Sigmoid colon (tissue), 7 donors: ENCODE measurements around the gene ARHGEF10L. TPM values are rescaled to one million over a fixed set of nuclear protein-coding genes. Genes with fewer than 3 reads are reported as not detected.

Source experiments
- DNase-seq: peaks from one replicate; pipeline ENCODE4 v3.0.0-alpha.2; 2019
- H3K27ac ChIP-seq, 4 donors: fragments of 200-600 bp; sonication (generic); one replicate each; pipeline ENCODE4 v1.5.1; 2016 to 2019; ENCODE audit warnings: mild to moderate bottlenecking in 1 of 4
- H3K27me3 ChIP-seq, 3 donors: fragments of 200-600 bp; sonication (generic); one replicate each; pipeline ENCODE4 v1.5.1; 2019; ENCODE audit warnings: mild to moderate bottlenecking in 1 of 3
- H3K36me3 ChIP-seq, 4 donors: fragments of 200-600 bp; sonication (generic); one replicate each; pipeline ENCODE4 v1.5.1; 2016 to 2019
- H3K4me1 ChIP-seq, 4 donors: fragments of 200-600 bp; sonication (generic); one replicate each; pipeline ENCODE4 v1.5.1; 2017 to 2019
- H3K4me3 ChIP-seq, 4 donors: fragments of 200-600 bp; sonication (generic); one replicate each; pipeline ENCODE4 v1.5.1; 2017 to 2019; ENCODE audit warnings: mild to moderate bottlenecking in 2 of 4, moderate library complexity in 1 of 4
- H3K9me3 ChIP-seq, 4 donors: fragments of 200-600 bp in 3 of 4; sonication (generic) in 3 of 4; one replicate each; pipeline versions ENCODE4 v1.5.1 to v1.6.1; 2013 to 2019
- EP300 ChIP-seq, 4 donors: sonication (generic); formaldehyde crosslinking; IDR thresholded peaks; one replicate each; pipeline ENCODE4 v1.6.1; 2017; ENCODE audit warnings: antibody characterized with exemption in 4 of 4
- POLR2A ChIP-seq, 2 donors: fragments of 450-650 bp; IDR thresholded peaks; one replicate each; pipeline ENCODE4 v1.6.1; 2016; ENCODE audit warnings: antibody characterized with exemption in 2 of 2, mild to moderate bottlenecking in 2 of 2, moderate library complexity in 2 of 2
- POLR2AphosphoS5 ChIP-seq, 4 donors: sonication (generic); formaldehyde crosslinking; IDR thresholded peaks; one replicate each; pipeline ENCODE4 v1.6.1; 2017; ENCODE audit warnings: antibody characterized with exemption in 4 of 4
- WGBS, 2 donors: extraction: QIAGEN DNeasy Blood & Tissue Kit; methylation state at CpG; one replicate each; pipeline ENCODE4 v1.1.7; 2013; 5-methylcytosine and 5-hydroxymethylcytosine counted together
- intact Hi-C: fragments of 100-400 bp; cut with DNase I; formaldehyde crosslinking; loops from one replicate; pipeline ENCODE4 v1.15.1; 2023
- polyA plus RNA-seq, 3 donors: library from polyadenylated mRNA; stranded (reverse); fragments of 200-250 nt; gene quantifications; one replicate each; pipeline ENCODE4 v1.2.3, GENCODE V29; 2013
- total RNA-seq, 4 donors: library from RNA; depleted of rRNA; stranded (reverse); fragments of >200 nt; gene quantifications; one replicate each; pipeline ENCODE4 v1.1.0, GENCODE V29; 2016
- TF ChIP-seq, protein P1 (sequence below), 4 experiments: fragments of 450-650 bp in 3 of 4; fragments of 200-600 bp in 1 of 4; IDR thresholded peaks; one replicate each; pipeline ENCODE4 v1.5.1; 2016 to 2019; ENCODE audit warnings: antibody characterized with exemption in 4 of 4, mild to moderate bottlenecking in 3 of 4, moderate library complexity in 2 of 4
- donor health status: healthy with polysubstance abuse.
- donor health status: Bipolar disorder and iron deficiency.
- donor health status: healthy.

ARHGEF10L gene
- total and polyA plus RNA-seq, 7 donors = 25.0 to 76.2 (median 33.0) TPM

- H3K36me3 ChIP-seq = peaks cover 0 to 15% (median 6%) of the 10 kb centered on the region in 4 donors
- H3K9me3 ChIP-seq = no peaks in the 10 kb centered on the region
- H3K4me1 ChIP-seq = peaks cover 0 to 29% (median 13%) of the 10 kb centered on the region in 4 donors
- H3K4me3 ChIP-seq = no peak overlapping the region
- DNase-seq = no peak
- TF ChIP-seq, protein P1, sequence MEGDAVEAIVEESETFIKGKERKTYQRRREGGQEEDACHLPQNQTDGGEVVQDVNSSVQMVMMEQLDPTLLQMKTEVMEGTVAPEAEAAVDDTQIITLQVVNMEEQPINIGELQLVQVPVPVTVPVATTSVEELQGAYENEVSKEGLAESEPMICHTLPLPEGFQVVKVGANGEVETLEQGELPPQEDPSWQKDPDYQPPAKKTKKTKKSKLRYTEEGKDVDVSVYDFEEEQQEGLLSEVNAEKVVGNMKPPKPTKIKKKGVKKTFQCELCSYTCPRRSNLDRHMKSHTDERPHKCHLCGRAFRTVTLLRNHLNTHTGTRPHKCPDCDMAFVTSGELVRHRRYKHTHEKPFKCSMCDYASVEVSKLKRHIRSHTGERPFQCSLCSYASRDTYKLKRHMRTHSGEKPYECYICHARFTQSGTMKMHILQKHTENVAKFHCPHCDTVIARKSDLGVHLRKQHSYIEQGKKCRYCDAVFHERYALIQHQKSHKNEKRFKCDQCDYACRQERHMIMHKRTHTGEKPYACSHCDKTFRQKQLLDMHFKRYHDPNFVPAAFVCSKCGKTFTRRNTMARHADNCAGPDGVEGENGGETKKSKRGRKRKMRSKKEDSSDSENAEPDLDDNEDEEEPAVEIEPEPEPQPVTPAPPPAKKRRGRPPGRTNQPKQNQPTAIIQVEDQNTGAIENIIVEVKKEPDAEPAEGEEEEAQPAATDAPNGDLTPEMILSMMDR (IDR thresholded peaks at IDR 0.05) = no peak
- TF ChIP-seq EP300 (IDR thresholded peaks at IDR 0.05) (no peak), POLR2A (IDR thresholded peaks at IDR 0.05) (no peak), POLR2AphosphoS5 (IDR thresholded peaks at IDR 0.05) (no peak)
- intact Hi-C loops = no loop called here
- 14 to 58% methylated on average over 19 of the region's 19 CpGs for WGBS, 2 donors
- peak overlapping the region in 2 of 4 donors; percentile 41 to 51 for H3K27ac ChIP-seq
- H3K27me3 ChIP-seq = no peaks in the 10 kb centered on the region
These were observed 57.4 kb downstream of the ARHGEF10L start for GRCh38 chr1:17596651-17597509.

DNA sequence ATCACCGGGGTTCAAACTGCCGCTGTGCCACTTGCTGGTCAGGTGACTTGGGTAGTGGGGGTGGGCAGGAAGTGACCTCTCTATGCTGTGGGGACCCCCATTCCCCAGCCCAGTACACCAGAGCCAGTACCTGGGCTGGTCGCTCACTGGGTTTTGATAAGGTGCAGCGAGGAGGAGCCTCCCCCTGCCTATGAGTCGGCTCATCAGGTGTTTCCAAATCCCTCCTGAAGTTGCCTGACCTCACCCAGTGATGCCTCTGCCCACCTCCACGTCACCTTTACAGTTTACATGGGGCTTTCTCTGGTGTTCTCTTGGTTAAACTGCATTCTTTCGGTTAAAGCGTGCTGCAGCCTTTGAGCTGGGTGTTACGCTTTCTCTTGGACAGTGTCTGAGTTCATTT lies 58.2 kb downstream of the ARHGEF10L start:
- Histone ChIP-seq H3K9me3 (no peaks in the 10 kb centered on the region), H3K27ac (peak overlapping the region in 1 of 4 donors; percentile 27), H3K36me3 (peaks cover 0 to 12% (median 7%) of the 10 kb centered on the region in 4 donors), H3K4me1 (peaks cover 0 to 29% (median 14%) of the 10 kb centered on the region in 4 donors), H3K4me3 (no peak overlapping the region), H3K27me3 (no peaks in the 10 kb centered on the region)
- WGBS, 2 donors = 17 to 68% methylated on average over 9 of the region's 9 CpGs
- TF ChIP-seq EP300 (IDR thresholded peaks at IDR 0.05) (no peak), POLR2A (IDR thresholded peaks at IDR 0.05) (no peak), POLR2AphosphoS5 (IDR thresholded peaks at IDR 0.05) (no peak)
- TF ChIP-seq, protein P1 (IDR thresholded peaks at IDR 0.05) = no peak
- intact Hi-C loops = no loop called here
- no peak for DNase-seq

DNA sequence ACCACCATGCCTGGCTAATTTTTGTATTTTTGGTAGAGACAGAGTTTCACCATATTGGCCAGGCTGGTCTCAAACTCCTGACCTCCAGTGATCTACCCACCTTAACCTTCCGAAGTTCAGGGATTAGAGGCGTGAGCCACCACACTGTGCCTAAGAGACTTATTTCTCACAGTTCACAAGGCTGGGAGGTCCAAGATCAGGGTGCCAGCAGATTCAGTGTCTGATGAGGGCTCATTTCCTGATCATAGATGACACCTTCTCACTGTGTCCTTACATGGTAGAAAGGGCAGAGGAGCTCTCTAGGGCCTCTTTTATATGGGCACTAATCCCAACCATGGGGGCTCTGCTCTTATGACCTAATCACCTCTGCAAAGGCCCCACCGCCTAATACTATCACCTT lies 58.8 kb downstream of the ARHGEF10L start:
- no peak for DNase-seq
- Histone ChIP-seq H3K9me3 (no peaks in the 10 kb centered on the region), H3K36me3 (peaks cover 0 to 8% (median 5%) of the 10 kb centered on the region in 4 donors), H3K4me3 (no peak overlapping the region), H3K27me3 (no peaks in the 10 kb centered on the region), H3K4me1 (peaks cover 0 to 29% (median 16%) of the 10 kb centered on the region in 4 donors), H3K27ac (peak overlapping the region in 1 of 4 donors; percentile 27)
- TF ChIP-seq, protein P1 (IDR thresholded peaks at IDR 0.05) = no peak
- TF ChIP-seq EP300 (IDR thresholded peaks at IDR 0.05) (no peak), POLR2AphosphoS5 (IDR thresholded peaks at IDR 0.05) (no peak), POLR2A (IDR thresholded peaks at IDR 0.05) (no peak)
- intact Hi-C loops = no loop called here
- whole genome bisulfite sequencing, 2 donors = 38 to 70% methylated on average over 3 of the region's 3 CpGs

- Histone ChIP-seq H3K36me3 (peaks cover 0 to 3% (median 0%) of the 10 kb centered on the region in 4 donors), H3K27ac (no peak overlapping the region), H3K4me3 (no peak overlapping the region), H3K27me3 (no peaks in the 10 kb centered on the region), H3K9me3 (no peaks in the 10 kb centered on the region), H3K4me1 (peaks cover 0 to 29% (median 18%) of the 10 kb centered on the region in 4 donors)
- intact Hi-C loops = no loop called here
- WGBS, 2 donors = 75 to 84% methylated on average over 12 of the region's 12 CpGs
- no peak for DNase-seq
- TF ChIP-seq EP300 (IDR thresholded peaks at IDR 0.05) (no peak), POLR2A (IDR thresholded peaks at IDR 0.05) (peak in 1 of 2 donors; percentile 9), POLR2AphosphoS5 (IDR thresholded peaks at IDR 0.05) (no peak)
- TF ChIP-seq, protein P1 (IDR thresholded peaks at IDR 0.05) = no peak
These were observed 59.9 kb downstream of the ARHGEF10L start for GRCh38 chr1:17599291-17599953.
